Suprapubic skin (tissue), 4 donors: Measurements from ENCODE around the gene METTL4.

Experiments used
- EP300 ChIP-seq: sonication (generic); formaldehyde crosslinking; IDR thresholded peaks from one replicate; pipeline ENCODE4 v1.6.1; 2017; ENCODE audit warnings: antibody characterized with exemption
- POLR2A ChIP-seq, 2 donors: fragments of 450-650 bp; IDR thresholded peaks; one replicate each; pipeline ENCODE4 v1.6.1; 2017; ENCODE audit warnings: antibody characterized with exemption in 2 of 2, mild to moderate bottlenecking in 2 of 2, moderate library complexity in 2 of 2
- POLR2AphosphoS5 ChIP-seq, 3 donors: sonication (generic); formaldehyde crosslinking; IDR thresholded peaks; one replicate each; pipeline ENCODE4 v1.6.1; 2017; ENCODE audit warnings: antibody characterized with exemption in 3 of 3
- TF ChIP-seq, protein P1 (sequence below), 2 donors: fragments of 200-600 bp in 1 of 2; fragments of 450-650 bp in 1 of 2; sonication (generic) in 1 of 2; IDR thresholded peaks; one replicate each; pipeline ENCODE4 v1.5.1; 2016 to 2019; ENCODE audit warnings: antibody characterized with exemption in 2 of 2, mild to moderate bottlenecking in 1 of 2, moderate library complexity in 1 of 2

DNA sequence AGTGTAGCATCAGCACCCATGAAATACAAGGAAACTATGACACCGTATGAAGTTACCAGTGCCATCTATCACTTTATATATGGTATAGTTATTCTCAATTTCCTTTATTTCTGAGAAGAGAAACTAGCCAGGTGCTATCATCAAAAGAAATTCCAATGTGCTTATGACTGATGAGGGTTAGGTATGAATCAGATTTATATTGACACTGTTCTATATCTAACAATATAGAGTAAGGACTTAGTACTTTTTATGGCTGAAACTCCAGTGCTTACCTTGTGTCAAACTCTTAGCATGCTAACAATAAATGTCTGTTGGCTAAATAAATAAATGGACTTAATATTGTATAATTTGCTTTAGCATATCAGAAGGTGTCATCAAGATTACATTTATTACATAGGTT lies 6.9 kb downstream of the METTL4 start:
- TF ChIP-seq, protein P1, sequence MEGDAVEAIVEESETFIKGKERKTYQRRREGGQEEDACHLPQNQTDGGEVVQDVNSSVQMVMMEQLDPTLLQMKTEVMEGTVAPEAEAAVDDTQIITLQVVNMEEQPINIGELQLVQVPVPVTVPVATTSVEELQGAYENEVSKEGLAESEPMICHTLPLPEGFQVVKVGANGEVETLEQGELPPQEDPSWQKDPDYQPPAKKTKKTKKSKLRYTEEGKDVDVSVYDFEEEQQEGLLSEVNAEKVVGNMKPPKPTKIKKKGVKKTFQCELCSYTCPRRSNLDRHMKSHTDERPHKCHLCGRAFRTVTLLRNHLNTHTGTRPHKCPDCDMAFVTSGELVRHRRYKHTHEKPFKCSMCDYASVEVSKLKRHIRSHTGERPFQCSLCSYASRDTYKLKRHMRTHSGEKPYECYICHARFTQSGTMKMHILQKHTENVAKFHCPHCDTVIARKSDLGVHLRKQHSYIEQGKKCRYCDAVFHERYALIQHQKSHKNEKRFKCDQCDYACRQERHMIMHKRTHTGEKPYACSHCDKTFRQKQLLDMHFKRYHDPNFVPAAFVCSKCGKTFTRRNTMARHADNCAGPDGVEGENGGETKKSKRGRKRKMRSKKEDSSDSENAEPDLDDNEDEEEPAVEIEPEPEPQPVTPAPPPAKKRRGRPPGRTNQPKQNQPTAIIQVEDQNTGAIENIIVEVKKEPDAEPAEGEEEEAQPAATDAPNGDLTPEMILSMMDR (IDR thresholded peaks at IDR 0.05): no peak
- no peak for TF ChIP-seq POLR2AphosphoS5 (IDR thresholded peaks at IDR 0.05)
- TF ChIP-seq POLR2A (IDR thresholded peaks at IDR 0.05): no peak
- TF ChIP-seq EP300: no peak
